ENCODE results near the gene FAM20C.
"Not testable (repeated sequence)": the region's sequence is repeated elsewhere in the genome, so short reads cannot be mapped to it uniquely, and the experiment has no call there.

Gene FAM20C

GRCh38 chr7:242826-243579 lies 50.6 kb downstream of the FAM20C start:
- not testable (repeated sequence) for DNase-seq (ENCODE audit: low read depth in 2 of 2)

GRCh38 chr7:243580-243978 lies 51.2 kb downstream of the FAM20C start:
- not testable (repeated sequence) for DNase-seq (ENCODE audit: low read depth in 2 of 2)

DNA sequence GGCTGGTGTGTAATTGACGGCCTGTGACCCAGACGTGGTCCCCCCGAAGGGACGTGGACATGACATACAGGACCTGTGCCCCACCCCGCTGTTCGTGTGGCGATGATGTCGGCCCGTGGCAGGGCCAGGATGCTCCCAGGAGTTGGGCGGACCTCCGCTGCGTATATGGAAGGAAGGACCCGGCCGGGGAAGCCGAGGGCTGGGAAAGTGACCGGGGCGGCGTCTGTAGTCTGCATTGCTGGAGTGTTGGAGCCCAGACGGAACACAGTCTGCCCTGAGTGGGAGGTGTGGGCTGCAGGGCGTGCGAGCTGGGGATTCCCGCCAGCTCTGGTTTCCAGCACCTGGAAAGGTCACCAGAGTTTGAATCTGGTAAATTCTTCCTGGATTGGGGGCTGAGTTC lies 52.6 kb downstream of the FAM20C start:
- DNase-seq (ENCODE audit: low read depth in 2 of 2), result no peak

- DNase-seq (ENCODE audit: low read depth in 2 of 2), result no peak
Measured at GRCh38 chr7:245574-246295, 53.4 kb downstream of the FAM20C start.

- DNase-seq (ENCODE audit: low read depth in 2 of 2), result no peak
Measured at GRCh38 chr7:246451-246850, 54.1 kb downstream of the FAM20C start.

GRCh38 chr7:247181-247580 lies 54.8 kb downstream of the FAM20C start:
- no peak for DNase-seq (ENCODE audit: low read depth in 2 of 2)

GRCh38 chr7:247636-248035 lies 55.3 kb downstream of the FAM20C start:
- no peak for DNase-seq (ENCODE audit: low read depth in 2 of 2)

GRCh38 chr7:248732-249435 lies 56.5 kb downstream of the FAM20C start:
- no peak for DNase-seq (ENCODE audit: low read depth in 2 of 2)

DNA sequence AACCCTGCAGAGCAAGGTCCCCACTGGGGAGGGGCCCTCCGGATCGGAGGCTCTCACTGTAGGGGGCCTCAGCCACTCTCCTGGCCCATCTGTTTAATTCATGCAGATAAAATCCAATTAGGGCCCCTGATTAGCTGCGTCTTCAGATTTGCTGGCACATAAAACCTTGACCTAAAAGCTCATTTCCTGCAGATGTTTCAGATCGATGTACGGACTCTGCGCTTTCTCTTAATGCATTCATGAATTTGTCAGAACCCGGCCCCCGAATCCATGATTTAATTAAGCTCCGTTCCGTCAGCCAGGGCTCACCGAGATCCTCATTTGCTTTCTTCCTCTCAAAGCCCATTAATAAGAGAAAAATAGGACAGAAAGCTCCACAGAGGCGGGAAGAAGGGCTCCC lies 57.6 kb downstream of the FAM20C start:
- DNase-seq (ENCODE audit: low read depth in 2 of 2), result no peak

DNA sequence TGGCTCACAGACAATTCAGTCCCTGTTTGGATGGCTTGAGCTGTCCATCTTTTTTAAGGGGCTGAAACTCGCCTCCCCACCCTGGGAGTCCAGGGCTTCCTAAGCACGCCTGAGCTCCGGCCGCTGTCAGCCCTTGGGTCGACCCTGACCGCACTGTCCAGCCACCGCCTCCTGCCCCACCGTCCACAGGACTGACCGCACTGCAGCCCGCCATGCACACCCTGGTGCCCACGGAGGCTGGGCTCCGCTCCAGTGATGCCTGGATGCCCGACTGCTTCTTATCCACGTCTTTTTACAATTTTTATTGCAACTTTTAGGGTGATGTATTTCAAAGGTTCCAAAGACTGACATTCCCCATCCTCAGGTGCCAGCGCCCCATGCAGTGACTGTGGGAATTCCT lies 58.2 kb downstream of the FAM20C start:
- DNase-seq (ENCODE audit: low read depth in 2 of 2), result no peak

GRCh38 chr7:251005-251404 lies 58.6 kb downstream of the FAM20C start:
- DNase-seq (ENCODE audit: low read depth in 2 of 2), result no peak

DNA sequence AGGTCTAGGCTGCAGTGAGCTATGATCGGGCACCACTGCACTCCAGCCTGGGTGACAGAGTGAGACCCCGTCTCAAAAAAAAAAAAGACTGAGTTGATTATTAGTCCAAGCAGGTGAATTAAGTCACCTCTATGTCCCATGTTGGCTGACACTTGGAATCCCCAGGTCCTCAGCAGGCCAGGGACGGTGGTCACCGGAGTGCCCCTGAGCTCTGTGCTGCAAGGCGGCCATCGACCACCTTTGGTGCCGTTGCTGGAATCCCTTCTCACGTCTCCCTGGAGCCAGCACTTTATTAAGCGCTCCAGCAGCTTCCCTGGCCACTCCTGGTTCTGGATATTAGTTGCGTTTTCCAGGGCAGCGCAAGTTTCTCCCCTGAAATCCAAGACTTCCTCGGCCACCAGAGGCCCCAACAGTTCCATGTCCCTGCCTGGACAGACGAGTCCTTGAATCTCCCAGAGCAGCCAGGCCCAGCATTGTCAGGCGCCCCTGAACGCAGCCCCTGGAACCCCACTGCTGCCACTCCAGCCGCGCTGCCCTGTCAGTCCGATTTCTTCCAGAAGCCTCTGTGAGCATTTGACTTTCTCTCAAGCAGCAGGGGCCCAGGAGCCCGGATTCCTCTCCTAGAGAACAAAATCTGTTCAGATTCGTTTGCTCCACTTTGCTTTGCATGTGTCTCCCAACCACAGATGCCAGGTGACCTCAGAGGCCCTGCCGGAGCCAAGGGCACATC lies 59.2 kb downstream of the FAM20C start:
- no peak for DNase-seq (ENCODE audit: low read depth in 2 of 2)

DNA sequence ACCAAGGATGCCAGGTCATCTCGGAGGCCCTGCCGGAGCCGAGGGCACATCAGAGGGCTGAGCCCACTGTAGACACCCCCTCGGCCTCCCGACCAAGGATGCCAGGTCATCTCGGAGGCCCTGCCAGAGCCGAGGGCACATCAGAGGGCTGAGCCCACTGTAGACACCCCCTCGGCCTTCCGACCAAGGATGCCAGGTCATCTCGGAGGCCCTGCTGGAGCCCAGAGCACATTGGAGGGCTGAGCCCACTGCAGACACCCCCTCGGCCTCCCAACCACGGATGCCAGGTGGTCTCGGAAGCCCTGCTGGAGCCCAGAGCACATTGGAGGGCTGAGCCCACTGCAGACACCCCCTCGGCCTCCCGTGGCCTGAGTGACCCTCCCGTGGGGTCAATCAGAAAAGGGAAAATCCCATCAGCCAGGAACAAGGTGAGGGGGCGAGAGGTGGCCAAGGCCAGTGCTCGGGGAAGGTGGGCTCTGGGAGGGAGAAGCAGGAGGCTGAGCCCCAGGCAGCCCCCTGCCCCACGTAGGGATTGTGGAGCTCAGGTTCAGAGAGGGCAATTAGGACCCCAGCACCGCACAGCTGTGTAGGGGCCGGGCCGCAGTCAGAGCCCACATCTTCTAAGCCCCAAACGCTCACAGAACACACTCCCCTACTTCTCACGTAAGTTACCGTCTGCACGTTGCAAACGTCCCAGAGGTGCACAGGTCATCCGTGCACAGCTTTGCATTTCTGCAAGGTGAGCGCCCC lies 60.0 kb downstream of the FAM20C start:
- DNase-seq (ENCODE audit: low read depth in 2 of 2), result no peak

- DNase-seq (ENCODE audit: low read depth in 2 of 2), result no peak
Measured at GRCh38 chr7:252981-253380, 60.6 kb downstream of the FAM20C start.

DNA sequence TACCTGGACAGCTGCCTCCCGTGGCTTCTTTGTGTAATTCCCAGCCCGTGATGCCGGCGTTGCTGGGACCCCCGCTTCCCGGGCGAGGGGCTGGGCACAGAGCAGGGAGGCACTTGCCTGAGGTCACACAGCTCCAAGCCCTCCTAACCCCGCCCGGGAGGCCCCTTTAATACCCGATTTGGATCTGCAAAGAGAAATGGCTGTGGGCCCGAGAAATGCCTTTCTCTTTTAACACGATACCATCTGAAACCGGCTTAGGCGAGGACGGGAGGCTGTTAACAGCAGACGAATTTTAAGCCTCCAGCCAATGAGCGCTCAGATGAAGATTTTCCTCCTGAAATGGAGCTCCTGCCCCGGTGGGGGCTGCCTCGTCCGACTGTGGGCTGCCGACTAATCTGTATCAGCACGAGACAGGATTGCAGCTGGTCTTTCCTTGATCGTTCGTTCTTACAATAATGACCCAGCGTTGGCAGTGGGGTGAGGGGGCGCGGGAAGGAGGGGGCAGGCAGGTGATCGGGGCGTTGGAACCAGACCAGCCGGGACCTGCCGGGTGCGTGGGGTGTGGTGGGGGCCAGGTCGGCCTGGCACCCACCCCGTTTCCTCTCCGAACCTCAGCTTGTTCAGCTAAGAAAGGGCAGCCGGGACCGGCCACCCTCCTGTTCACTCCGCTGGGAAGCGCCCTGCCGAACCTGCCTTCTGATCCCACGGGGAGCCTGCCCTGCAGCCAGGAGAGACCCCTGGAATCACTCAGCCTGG lies 61.4 kb downstream of the FAM20C start:
- no peak for DNase-seq (ENCODE audit: low read depth in 2 of 2)

- DNase-seq (ENCODE audit: low read depth in 2 of 2), result no peak
Measured at GRCh38 chr7:254337-255037, 62.1 kb downstream of the FAM20C start.

DNA sequence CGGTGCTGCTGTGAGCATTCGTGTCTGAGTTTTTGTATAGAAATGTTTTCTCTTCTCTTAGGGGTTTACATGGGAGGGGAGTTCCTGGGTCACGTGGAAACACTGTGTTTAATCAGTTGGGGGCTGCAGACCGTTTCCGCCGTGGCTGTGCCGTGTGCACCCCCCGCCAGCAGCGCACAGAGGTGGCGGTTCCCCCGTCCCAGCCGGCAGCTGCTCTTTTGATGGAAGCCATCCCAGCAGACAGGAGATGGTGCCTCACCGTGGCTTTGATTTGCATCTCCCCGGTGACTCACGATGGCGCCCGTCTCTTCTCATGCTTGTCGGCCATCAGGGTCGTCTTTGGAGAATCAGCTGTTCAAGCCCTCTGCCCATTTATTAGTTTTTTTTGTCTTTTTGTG lies 62.7 kb downstream of the FAM20C start:
- DNase-seq (ENCODE audit: low read depth in 2 of 2), result no peak

GRCh38 chr7:255721-256361 lies 63.5 kb downstream of the FAM20C start:
- DNase-seq (ENCODE audit: low read depth in 2 of 2), result no peak

DNA sequence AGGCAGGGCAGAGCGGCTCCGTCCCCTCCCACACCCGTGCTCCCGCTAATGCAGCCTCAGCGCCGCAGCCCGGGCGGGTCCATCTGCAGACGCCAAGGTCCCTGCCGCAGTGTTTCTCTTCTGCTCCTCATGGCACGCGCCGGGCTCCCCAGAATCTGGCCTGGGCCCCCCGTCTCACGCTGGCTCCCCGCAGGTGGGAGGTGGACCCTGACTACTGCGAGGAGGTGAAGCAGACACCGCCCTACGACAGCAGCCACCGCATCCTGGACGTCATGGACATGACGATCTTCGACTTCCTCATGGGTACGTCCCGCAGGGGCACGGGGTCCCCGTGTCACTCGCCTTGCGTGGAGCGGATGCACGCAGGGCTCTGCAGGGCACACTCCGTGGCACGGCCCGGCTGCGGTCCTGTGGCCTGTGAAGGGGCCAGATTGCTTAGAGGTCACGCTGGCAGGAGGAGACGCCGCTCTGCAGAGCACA lies 64.1 kb downstream of the FAM20C start:
- DNase-seq (ENCODE audit: low read depth in 2 of 2), result no peak

All from stimulated activated CD4-positive, alpha-beta T cell treated with anti-CD3 and anti-CD28 coated beads, Interleukin-12 subunit alpha, Interleukin-12 subunit beta, amount 100 ng/mL, for 24 hours (primary cell).